Measurements from ENCODE around the gene CHAC1.
"Not testable (repeated sequence)": the region's sequence is repeated elsewhere in the genome, so short reads cannot be mapped to it uniquely, and the experiment has no call there.

Gene CHAC1

DNA sequence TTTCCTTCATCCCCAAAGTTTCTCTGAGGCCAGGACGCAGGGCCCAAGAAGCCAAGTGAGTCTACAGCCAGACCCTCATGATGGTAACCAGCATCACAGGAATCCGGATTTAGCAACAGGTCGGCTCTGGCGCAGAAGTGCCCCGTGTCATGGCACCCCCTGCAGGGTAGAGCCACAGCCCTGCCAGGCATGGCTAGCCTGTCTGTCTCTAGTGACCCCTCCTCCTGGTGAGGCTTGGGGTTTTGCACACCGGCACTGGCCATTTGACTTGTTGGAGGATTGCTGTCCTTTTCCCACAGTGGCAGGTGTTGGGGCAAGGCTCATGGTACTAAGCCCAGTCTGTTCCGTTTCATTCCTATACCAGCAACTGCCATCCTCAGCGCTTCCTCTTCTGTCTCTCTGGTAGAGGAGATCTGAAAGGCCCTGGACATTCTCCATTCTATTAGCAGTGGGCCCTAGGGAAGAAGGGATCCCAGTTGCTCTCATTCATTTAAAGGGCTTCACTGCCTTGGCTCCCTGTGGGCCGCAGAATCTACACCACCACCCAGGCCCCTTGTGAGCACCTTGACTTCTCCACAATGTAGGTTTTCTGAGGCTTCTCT lies 9.4 kb upstream of the CHAC1 start:
- Histone ChIP-seq H3K36me3 (ENCODE audit: control insufficient read depth, low read depth, low read length) (no peaks in the 10 kb centered on the region), H3K9ac (ENCODE audit: low read length) (no peak overlapping the region), H3K4me1 (ENCODE audit: control insufficient read depth, low read depth, low read length) (peaks cover 17% of the 10 kb centered on the region), H3K27ac (ENCODE audit: low read length) (no peak overlapping the region), H3K27me3 (ENCODE audit: control insufficient read depth, insufficient read depth, low read length) (peaks cover 30% of the 10 kb centered on the region), H3K9me3 (ENCODE audit: control insufficient read depth, low read depth, low read length) (no peaks in the 10 kb centered on the region), H3K4me3 (ENCODE audit: low read length) (no peak overlapping the region)

DNA sequence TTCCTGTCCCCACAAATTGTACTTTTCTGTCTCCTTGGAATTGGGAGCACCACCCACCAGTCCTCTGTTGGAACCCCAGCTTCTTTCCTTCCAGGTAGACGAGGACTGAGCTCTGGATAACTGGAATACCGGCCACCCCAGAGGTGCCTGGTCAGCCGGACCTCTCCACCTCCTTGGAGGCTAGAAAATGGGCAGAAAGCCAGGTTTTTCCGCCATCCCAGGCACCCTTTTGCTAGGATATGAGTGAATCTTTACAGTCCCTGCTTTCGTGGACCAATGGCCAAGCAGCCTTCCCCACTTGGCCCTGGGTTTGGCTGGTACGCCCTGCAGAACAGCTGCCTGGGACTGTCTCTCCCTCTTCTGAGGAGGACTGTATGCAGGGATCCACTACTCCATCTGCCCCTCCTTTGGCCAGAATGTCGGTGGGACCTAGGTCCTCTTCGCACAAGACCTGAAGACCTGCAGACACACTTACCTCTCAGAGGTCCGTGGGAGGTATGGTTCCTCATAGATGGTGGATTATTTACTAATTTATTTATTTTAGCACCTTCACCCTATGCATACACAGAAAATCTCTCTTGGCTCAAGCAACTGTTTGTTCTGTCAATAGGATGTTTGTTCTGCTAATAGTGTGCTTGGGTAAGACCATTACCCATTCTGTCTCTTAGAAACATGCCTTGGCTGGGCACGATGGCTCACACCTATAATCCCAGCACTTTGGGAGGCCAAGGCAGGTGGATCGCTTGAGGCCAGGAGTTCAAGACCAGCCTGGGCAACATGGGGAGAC lies 8.6 kb upstream of the CHAC1 start:
- peaks cover 30% of the 10 kb centered on the region for H3K27me3 ChIP-seq (ENCODE audit: control insufficient read depth, insufficient read depth, low read length)
- H3K9ac ChIP-seq (ENCODE audit: low read length): no peak overlapping the region
- H3K36me3 ChIP-seq (ENCODE audit: control insufficient read depth, low read depth, low read length): no peaks in the 10 kb centered on the region
- no peaks in the 10 kb centered on the region for H3K9me3 ChIP-seq (ENCODE audit: control insufficient read depth, low read depth, low read length)
- no peak overlapping the region for H3K4me3 ChIP-seq (ENCODE audit: low read length)
- H3K27ac ChIP-seq (ENCODE audit: low read length): no peak overlapping the region
- H3K4me1 ChIP-seq (ENCODE audit: control insufficient read depth, low read depth, low read length): peaks cover 22% of the 10 kb centered on the region

DNA sequence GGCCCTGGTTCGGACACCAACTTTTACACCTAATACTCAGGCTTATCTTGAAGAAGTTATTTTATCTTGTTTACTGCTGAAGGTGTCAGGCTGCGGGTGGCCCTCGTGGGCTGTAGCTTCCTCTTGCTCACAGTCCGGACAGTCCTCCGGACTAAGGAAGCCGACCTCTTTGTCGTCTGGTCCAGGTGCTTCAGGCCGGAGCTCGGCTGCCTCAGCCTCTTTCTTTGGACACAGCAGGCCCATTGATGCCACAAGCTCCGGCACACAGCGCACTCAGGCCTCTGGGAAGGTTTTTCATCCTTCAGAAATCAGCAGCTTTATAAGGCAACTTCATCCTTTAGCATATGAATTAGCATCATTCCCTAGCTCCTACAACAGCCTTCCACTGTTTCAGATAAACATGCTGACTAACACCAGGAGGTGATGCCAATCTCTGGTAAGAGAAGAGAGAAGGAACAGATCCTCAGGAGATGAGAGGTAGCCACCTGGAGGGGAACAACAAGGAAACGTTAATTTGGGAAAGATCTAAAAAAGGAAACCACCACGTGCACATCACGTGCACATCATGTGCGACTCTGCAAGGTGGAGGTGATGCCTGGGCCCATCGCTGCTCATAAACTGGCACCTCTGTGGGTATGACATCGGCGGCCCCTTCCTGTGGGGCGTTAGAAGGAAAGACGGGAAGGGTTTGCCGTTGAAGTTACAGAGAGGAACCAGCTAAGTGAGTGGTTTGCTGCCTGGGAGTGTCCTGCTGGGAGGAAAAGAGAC lies 4.4 kb upstream of the CHAC1 start:
- Histone ChIP-seq H3K27ac (ENCODE audit: low read length) (no peak overlapping the region), H3K9ac (ENCODE audit: low read length) (no peak overlapping the region), H3K36me3 (ENCODE audit: control insufficient read depth, low read depth, low read length) (no peaks in the 10 kb centered on the region), H3K4me1 (ENCODE audit: control insufficient read depth, low read depth, low read length) (peaks cover 19% of the 10 kb centered on the region), H3K4me3 (ENCODE audit: low read length) (no peak overlapping the region), H3K27me3 (ENCODE audit: control insufficient read depth, insufficient read depth, low read length) (no peaks in the 10 kb centered on the region), H3K9me3 (ENCODE audit: control insufficient read depth, low read depth, low read length) (no peaks in the 10 kb centered on the region)

DNA sequence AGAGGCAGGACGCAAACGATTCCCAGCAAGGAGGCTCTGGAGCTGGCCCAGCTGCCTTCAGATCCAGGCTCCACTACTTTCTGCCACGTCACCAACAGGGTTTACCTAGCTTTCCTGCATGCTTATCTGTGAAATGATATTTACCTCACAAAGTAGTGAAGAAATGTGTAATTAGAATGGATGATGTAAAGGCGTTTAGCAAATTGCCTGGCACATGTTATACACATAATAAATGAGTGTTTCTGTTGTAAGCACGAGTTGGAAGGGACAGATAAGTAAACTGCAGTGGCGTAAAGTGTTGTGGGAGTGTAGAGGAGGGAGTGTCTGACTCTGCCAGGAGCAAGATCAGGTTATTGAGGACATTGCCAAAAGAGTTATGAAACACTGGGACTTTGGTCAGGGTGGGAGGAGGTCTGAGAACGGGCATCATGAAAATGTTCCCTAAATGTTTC lies 3.5 kb upstream of the CHAC1 start:
- Histone ChIP-seq H3K27me3 (ENCODE audit: control insufficient read depth, insufficient read depth, low read length) (no peaks in the 10 kb centered on the region), H3K9ac (ENCODE audit: low read length) (no peak overlapping the region), H3K4me1 (ENCODE audit: control insufficient read depth, low read depth, low read length) (peaks cover 19% of the 10 kb centered on the region), H3K36me3 (ENCODE audit: control insufficient read depth, low read depth, low read length) (no peaks in the 10 kb centered on the region), H3K27ac (ENCODE audit: low read length) (no peak overlapping the region), H3K4me3 (ENCODE audit: low read length) (no peak overlapping the region), H3K9me3 (ENCODE audit: control insufficient read depth, low read depth, low read length) (no peaks in the 10 kb centered on the region)

DNA sequence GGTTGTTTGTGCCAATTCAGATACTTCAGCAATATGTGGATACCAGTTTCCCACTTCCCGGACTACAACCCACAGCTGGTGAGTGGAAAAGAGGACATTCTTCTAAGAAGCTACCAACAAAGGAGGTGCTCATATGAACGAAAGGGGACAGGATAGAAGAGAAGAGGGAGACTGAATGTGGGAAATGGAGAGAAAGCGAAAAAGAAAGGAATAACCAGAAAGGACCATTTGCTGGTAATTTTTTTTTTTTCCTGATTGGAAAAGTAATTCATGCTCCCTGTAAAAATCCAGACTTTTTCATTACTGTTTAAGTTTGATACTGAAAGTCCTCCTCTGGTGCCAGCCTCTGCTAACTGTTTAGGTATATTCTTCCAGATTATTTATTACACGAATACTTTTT lies 1.5 kb upstream of the CHAC1 start:
- Histone ChIP-seq H3K4me3 (ENCODE audit: low read length) (no peak overlapping the region), H3K36me3 (ENCODE audit: control insufficient read depth, low read depth, low read length) (peaks cover 10% of the 10 kb centered on the region), H3K27ac (ENCODE audit: low read length) (peak overlapping the region; percentile 97), H3K4me1 (ENCODE audit: control insufficient read depth, low read depth, low read length) (peaks cover 19% of the 10 kb centered on the region), H3K27me3 (ENCODE audit: control insufficient read depth, insufficient read depth, low read length) (no peaks in the 10 kb centered on the region), H3K9me3 (ENCODE audit: control insufficient read depth, low read depth, low read length) (no peaks in the 10 kb centered on the region), H3K9ac (ENCODE audit: low read length) (peak overlapping the region; percentile 93)

DNA sequence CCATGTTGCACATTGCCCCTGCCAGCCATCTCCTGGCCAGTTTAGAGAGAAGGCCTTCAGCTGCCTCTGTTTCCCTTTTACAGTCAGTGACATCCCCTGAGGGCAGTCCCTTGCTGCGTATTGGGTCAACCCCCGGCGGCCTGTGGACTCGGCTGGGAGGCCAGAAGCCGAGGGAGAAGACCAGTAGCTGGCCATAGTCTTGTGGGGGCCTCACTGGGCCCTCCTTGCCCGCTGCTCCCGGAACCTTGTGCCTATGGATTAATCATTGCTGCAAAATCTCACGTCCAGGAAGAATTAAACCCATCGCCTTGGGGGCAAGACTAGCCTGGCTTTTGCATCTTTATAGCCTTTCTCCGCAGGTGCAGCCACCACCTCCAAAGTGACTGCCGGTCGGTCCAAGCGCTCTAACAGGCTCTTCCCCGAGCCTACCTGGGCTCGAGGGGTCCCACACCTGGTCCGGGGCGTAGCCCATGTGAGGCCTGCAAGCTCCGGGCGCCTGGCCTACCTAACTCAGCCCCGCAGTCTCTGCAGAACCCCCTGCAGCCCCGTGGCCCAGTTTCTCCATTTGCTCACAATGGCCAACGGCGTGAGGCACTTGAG lies 870 bp upstream of the CHAC1 start:
- peak overlapping the region; percentile 93 for H3K9ac ChIP-seq (ENCODE audit: low read length)
- H3K27me3 ChIP-seq (ENCODE audit: control insufficient read depth, insufficient read depth, low read length): no peaks in the 10 kb centered on the region
- H3K4me1 ChIP-seq (ENCODE audit: control insufficient read depth, low read depth, low read length): peaks cover 19% of the 10 kb centered on the region
- H3K27ac ChIP-seq (ENCODE audit: low read length): peak overlapping the region; percentile 97
- peaks cover 10% of the 10 kb centered on the region for H3K36me3 ChIP-seq (ENCODE audit: control insufficient read depth, low read depth, low read length)
- peak overlapping the region; percentile 76 for H3K4me3 ChIP-seq (ENCODE audit: low read length)
- no peaks in the 10 kb centered on the region for H3K9me3 ChIP-seq (ENCODE audit: control insufficient read depth, low read depth, low read length)

DNA sequence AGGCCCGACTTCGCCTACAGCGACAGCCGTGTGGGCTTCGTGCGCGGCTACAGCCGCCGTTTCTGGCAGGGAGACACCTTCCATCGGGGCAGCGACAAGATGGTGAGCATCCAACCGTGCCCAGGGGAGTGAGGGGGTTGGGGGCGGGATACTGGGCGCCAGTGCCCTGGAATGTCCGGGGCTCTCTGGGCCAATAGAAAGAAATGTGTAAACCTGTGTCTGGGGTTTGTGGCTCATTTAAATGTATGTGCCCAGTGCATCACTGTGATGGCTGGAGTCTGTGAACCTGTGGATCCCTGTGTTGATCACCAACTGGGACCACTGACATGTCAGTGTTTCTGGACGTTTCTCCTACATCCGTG lies 423 bp downstream of the CHAC1 start:
- H3K4me3 ChIP-seq (ENCODE audit: low read length): peak overlapping the region; percentile 76
- H3K27me3 ChIP-seq (ENCODE audit: control insufficient read depth, insufficient read depth, low read length): no peaks in the 10 kb centered on the region
- H3K4me1 ChIP-seq (ENCODE audit: control insufficient read depth, low read depth, low read length): peaks cover 19% of the 10 kb centered on the region
- peaks cover 10% of the 10 kb centered on the region for H3K36me3 ChIP-seq (ENCODE audit: control insufficient read depth, low read depth, low read length)
- H3K9me3 ChIP-seq (ENCODE audit: control insufficient read depth, low read depth, low read length): no peaks in the 10 kb centered on the region
- peak overlapping the region; percentile 45 for H3K27ac ChIP-seq (ENCODE audit: low read length)
- peak overlapping the region; percentile 93 for H3K9ac ChIP-seq (ENCODE audit: low read length)

DNA sequence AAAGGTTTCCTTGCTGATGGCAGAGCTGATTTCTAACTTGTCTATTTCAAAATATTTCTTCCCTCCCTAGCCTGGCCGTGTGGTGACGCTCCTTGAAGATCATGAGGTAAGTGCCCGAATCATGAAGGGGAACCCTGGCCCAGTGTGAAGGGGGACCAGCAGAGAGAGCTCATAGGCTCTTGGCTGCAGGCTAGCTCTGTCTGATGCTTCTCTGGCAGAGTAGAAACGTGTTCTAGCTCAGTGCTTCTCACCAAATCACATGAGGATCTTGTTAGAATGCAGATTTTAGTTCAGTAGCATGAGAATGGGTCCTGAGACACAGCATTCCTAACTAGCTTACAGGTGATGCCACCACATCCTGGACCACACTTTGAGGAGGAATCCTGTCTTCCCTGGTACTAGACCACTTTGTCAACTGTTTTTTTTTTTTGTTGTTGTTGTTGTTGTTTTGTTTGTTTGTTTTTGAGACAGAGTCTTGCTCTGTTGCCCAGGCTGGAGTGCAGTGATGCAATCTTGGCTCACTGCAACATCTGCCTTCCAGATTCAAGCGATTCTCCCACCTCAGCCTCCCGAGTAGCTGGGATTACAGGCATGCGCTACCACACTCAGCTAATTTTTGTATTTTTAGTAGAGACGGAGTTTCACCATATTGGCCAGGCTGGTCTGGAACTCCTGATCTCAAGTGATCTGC lies 1.0 kb downstream of the CHAC1 start:
- Histone ChIP-seq H3K4me1 (ENCODE audit: control insufficient read depth, low read depth, low read length) (peaks cover 17% of the 10 kb centered on the region), H3K9ac (ENCODE audit: low read length) (peak overlapping the region; percentile 93), H3K4me3 (ENCODE audit: low read length) (peak overlapping the region; percentile 76)
- H3K27ac ChIP-seq (ENCODE audit: low read length); H3K9me3 ChIP-seq (ENCODE audit: control insufficient read depth, low read depth, low read length); H3K36me3 ChIP-seq (ENCODE audit: control insufficient read depth, low read depth, low read length); H3K27me3 ChIP-seq (ENCODE audit: control insufficient read depth, insufficient read depth, low read length): not testable (repeated sequence)

DNA sequence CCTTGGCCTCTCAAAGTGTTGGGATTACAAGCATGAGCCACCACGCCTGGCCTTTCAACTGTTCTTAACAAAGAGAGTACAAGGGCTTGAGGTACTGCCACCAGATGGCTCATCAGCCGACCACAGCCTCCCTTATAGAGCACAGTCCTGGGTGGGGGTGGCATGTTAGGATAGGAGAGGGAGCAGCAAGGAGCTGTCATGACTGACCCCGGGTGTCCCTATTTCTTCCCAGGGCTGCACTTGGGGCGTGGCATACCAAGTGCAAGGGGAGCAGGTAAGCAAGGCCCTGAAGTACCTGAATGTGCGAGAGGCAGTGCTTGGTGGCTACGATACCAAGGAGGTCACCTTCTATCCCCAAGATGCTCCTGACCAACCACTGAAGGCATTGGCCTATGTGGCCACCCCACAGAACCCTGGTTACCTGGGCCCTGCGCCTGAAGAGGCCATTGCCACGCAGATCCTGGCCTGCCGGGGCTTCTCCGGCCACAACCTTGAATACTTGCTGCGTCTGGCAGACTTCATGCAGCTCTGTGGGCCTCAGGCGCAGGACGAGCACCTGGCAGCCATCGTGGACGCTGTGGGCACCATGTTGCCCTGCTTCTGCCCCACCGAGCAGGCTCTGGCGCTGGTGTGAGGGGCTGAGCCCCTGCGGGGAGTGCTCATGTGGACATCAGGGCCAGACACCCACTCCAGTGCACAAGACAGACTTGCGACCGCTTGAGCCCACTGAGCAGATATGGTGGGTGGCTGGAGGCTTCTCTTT lies 2.1 kb downstream of the CHAC1 start:
- Histone ChIP-seq H3K27me3 (ENCODE audit: control insufficient read depth, insufficient read depth, low read length) (no peaks in the 10 kb centered on the region), H3K4me3 (ENCODE audit: low read length) (no peak overlapping the region), H3K4me1 (ENCODE audit: control insufficient read depth, low read depth, low read length) (peaks cover 17% of the 10 kb centered on the region), H3K9ac (ENCODE audit: low read length) (no peak overlapping the region), H3K27ac (ENCODE audit: low read length) (no peak overlapping the region), H3K36me3 (ENCODE audit: control insufficient read depth, low read depth, low read length) (peaks cover 10% of the 10 kb centered on the region), H3K9me3 (ENCODE audit: control insufficient read depth, low read depth, low read length) (no peaks in the 10 kb centered on the region)

DNA sequence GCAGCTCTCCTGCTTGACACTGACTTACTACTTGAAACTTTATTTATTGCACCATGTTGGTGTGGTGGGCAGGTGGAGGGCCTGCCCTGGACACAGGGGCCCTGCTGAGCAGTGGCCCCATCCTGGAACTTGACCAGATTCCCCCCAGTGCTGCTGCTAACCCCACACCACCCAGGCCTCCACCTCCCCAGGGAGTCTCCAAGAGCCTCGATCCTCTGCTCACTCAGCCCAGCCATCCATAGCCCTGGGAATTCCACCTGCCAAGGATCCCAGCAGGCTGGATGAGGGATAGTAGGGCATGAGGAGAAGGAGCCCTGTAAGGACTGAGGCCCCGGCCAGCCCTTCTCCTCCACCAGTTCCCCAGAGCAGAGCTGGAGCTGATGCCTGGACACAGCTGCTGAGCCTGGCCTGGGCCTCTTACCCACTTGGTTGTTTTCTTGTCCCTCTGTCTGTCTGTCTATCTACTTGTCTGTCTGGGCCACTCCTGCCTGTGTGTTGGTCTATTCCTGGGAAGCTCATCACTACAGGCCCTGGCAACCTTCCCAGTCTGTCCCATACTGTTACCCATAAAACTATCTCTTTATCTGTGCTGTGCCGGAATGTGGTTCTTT lies 2.8 kb downstream of the CHAC1 start:
- Histone ChIP-seq H3K9ac (ENCODE audit: low read length) (no peak overlapping the region), H3K36me3 (ENCODE audit: control insufficient read depth, low read depth, low read length) (peaks cover 10% of the 10 kb centered on the region), H3K27ac (ENCODE audit: low read length) (no peak overlapping the region), H3K4me1 (ENCODE audit: control insufficient read depth, low read depth, low read length) (peaks cover 17% of the 10 kb centered on the region), H3K4me3 (ENCODE audit: low read length) (no peak overlapping the region), H3K9me3 (ENCODE audit: control insufficient read depth, low read depth, low read length) (no peaks in the 10 kb centered on the region), H3K27me3 (ENCODE audit: control insufficient read depth, insufficient read depth, low read length) (no peaks in the 10 kb centered on the region)

Measured in iPS-18a (cell line).